Panc1 (cell line): ENCODE measurements around the gene RNF149. TPM values are rescaled to one million over a fixed set of nuclear protein-coding genes. Genes with fewer than 3 reads are reported as not detected.

Experiments used
- ATAC-seq: fragments of 200-7000 bp; cut with Tn5 transposase; 2 replicates; pipeline ENCODE4 v1.9.1; 2020; ENCODE audit warnings: mild to moderate bottlenecking, moderate library complexity
- BruUV-seq: library from RNA; stranded (reverse); fragments of 400-500 nt; replicated peaks from 2 replicates; lab custom pipeline; 2021; lab: Mats Ljungman, UMichigan
- CTCF ChIA-PET: fragments of 300-600 bp; sonication (Branson Sonifier 250); formaldehyde crosslinking; loops from one replicate; lab custom pipeline; 2022; ENCODE audit warnings: antibody characterized with exemption; lab: Charles Lee
- POLR2A ChIA-PET: fragments of 300-600 bp; sonication (Branson Sonifier 250); formaldehyde crosslinking; loops from one replicate; lab custom pipeline; 2022; ENCODE audit warnings: antibody characterized with exemption; lab: Charles Lee
- DNase-seq: peaks from one replicate; pipeline ENCODE4 v3.0.0-alpha.2; 2010; ENCODE audit warnings: low read depth, low spot score
- H3K27ac ChIP-seq: 2 replicates; pipeline ENCODE4 v1.5.1; 2011; ENCODE audit warnings: mild to moderate bottlenecking, low read length, inconsistent platforms
- H3K27me3 ChIP-seq: fragments of 200-500 bp; sonication (Bioruptor generic); 2 replicates; pipeline ENCODE4 v1.6.0; 2014; ENCODE audit warnings: low read length, inconsistent platforms; ENCODE audit not compliant: control insufficient read depth, insufficient read depth
- H3K36me3 ChIP-seq: fragments of 200-500 bp; sonication (Bioruptor generic); 2 replicates; pipeline ENCODE4 v1.5.1; 2014; ENCODE audit warnings: inconsistent platforms, mild to moderate bottlenecking, low read length, moderate library complexity; ENCODE audit not compliant: control insufficient read depth, insufficient read depth
- H3K4me1 ChIP-seq: 2 replicates; pipeline ENCODE4 v1.5.1; 2011; ENCODE audit warnings: inconsistent platforms, mild to moderate bottlenecking, low read length, moderate library complexity; ENCODE audit not compliant: control insufficient read depth, insufficient read depth
- H3K4me3 ChIP-seq, 2 experiments: 2 replicates each; pipeline ENCODE4 v1.5.1; 2011 to 2012; ENCODE audit warnings: low read depth in 2 of 2, low read length in 2 of 2, mild to moderate bottlenecking in 2 of 2, inconsistent platforms in 1 of 2, moderate library complexity in 1 of 2
- H3K9me3 ChIP-seq: fragments of 200-500 bp; sonication (Bioruptor generic); 2 replicates; pipeline ENCODE4 v1.5.1; 2014; ENCODE audit warnings: low read depth, mild to moderate bottlenecking, inconsistent platforms, low read length, moderate library complexity; ENCODE audit not compliant: control insufficient read depth, insufficient read depth
- POLR2AphosphoS5 ChIP-seq: IDR thresholded peaks from 2 replicates; pipeline ENCODE4 v1.6.1; 2012; ENCODE audit warnings: mild to moderate bottlenecking, low read depth, low read length, moderate library complexity
- REST ChIP-seq, 2 experiments: IDR thresholded peaks; 2 replicates each; pipeline ENCODE4 v1.6.1; 2011 to 2012; ENCODE audit warnings: low read depth in 2 of 2, control low read depth in 1 of 2, low read length in 1 of 2, mild to moderate bottlenecking in 1 of 2, moderate library complexity in 1 of 2; ENCODE audit not compliant: insufficient read depth in 1 of 2
- SIN3A ChIP-seq: IDR thresholded peaks from 2 replicates; pipeline ENCODE4 v1.6.1; 2012; ENCODE audit warnings: low read depth, mild to moderate bottlenecking, low read length, moderate library complexity, borderline replicate concordance; ENCODE audit not compliant: insufficient read depth
- TCF7L2 ChIP-seq: IDR thresholded peaks from 2 replicates; pipeline ENCODE4 v1.6.1; 2011; ENCODE audit warnings: mild to moderate bottlenecking, low read depth, low read length, inconsistent platforms
- in situ Hi-C: cut with HindIII; loops from 2 replicates; pipeline ENCODE4 v1.10.0; 2016; ENCODE audit warnings: low sequenced_read_pairs, low pct_unique_long_range_greater_than_20kb
- intact Hi-C: fragments of 100-400 bp; cut with micrococcal nuclease; formaldehyde crosslinking; loops from one replicate; pipeline ENCODE4 v1.10.0; 2022; ENCODE audit not compliant: unreplicated experiment
- total RNA-seq: library from RNA; stranded (reverse); gene quantifications from one replicate; pipeline ENCODE4 v1.2.1, GENCODE V29; 2021; ENCODE audit not compliant: unreplicated experiment
- TF ChIP-seq, protein P1 (sequence below): fragments of 450-650 bp; IDR thresholded peaks from 2 replicates; pipeline ENCODE4 v1.5.1; 2017; ENCODE audit warnings: mild to moderate bottlenecking

Gene RNF149
- total RNA-seq, 1 experiment from 2014 or later: 29.9 TPM

GRCh38 chr2:101351207-101351606 is 42.7 kb upstream of the RNF149 start:
- Histone ChIP-seq H3K27ac (no peak overlapping the region), H3K36me3 (no peaks in the 10 kb centered on the region), H3K4me1 (no peaks in the 10 kb centered on the region), H3K4me3 (no peak overlapping the region), H3K9me3 (no peaks in the 10 kb centered on the region), H3K27me3 (no peaks in the 10 kb centered on the region)
- ATAC-seq (no peak), DNase-seq (no peak)
- POLR2A ChIA-PET: no interaction called here
- CTCF ChIA-PET: interaction anchor here (0.7 kb wide), 1 partner anchor 9 kb away, joined by 4 read pairs; no protein-coding TSS in a partner anchor
- TF ChIP-seq TCF7L2 (no peak), POLR2AphosphoS5 (no peak), REST (IDR thresholded peaks at IDR 0.05; ENCODE audit: insufficient read depth in 1 of 2, low read depth in 2 of 2, low read length in 1 of 2) (no peak)
- TF ChIP-seq, protein P1, sequence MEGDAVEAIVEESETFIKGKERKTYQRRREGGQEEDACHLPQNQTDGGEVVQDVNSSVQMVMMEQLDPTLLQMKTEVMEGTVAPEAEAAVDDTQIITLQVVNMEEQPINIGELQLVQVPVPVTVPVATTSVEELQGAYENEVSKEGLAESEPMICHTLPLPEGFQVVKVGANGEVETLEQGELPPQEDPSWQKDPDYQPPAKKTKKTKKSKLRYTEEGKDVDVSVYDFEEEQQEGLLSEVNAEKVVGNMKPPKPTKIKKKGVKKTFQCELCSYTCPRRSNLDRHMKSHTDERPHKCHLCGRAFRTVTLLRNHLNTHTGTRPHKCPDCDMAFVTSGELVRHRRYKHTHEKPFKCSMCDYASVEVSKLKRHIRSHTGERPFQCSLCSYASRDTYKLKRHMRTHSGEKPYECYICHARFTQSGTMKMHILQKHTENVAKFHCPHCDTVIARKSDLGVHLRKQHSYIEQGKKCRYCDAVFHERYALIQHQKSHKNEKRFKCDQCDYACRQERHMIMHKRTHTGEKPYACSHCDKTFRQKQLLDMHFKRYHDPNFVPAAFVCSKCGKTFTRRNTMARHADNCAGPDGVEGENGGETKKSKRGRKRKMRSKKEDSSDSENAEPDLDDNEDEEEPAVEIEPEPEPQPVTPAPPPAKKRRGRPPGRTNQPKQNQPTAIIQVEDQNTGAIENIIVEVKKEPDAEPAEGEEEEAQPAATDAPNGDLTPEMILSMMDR: no peak
- in situ Hi-C loops: no loop called here
- intact Hi-C loops: no loop called here
- no TSS peak for BruUV-seq

- intact Hi-C loops: loop anchor here (5.0 kb wide), 1 partner anchor 37 kb away; the partner anchor contains the start of gene CREG2
- ATAC-seq: peak; percentile 53; the same call in 1 of the 2 replicates
- in situ Hi-C loops: no loop called here
Observed at GRCh38 chr2:101349893-101350662, 41.6 kb upstream of the RNF149 start.

More at GRCh38 chr2:101349893-101350662, 41.6 kb upstream of the RNF149 start:
- Histone ChIP-seq H3K27me3 (no peaks in the 10 kb centered on the region), H3K36me3 (no peaks in the 10 kb centered on the region), H3K4me1 (no peaks in the 10 kb centered on the region), H3K4me3 (no peak overlapping the region), H3K27ac (no peak overlapping the region), H3K9me3 (no peaks in the 10 kb centered on the region)
- no peak for TF ChIP-seq REST (IDR thresholded peaks at IDR 0.05; ENCODE audit: insufficient read depth in 1 of 2, low read depth in 2 of 2, low read length in 1 of 2)
- TF ChIP-seq, protein P1: no peak
- TF ChIP-seq POLR2AphosphoS5: no peak
- TF ChIP-seq TCF7L2: no peak
- TF ChIP-seq SIN3A: no peak
- DNase-seq: no peak
- no TSS peak for BruUV-seq
- ChIA-PET CTCF (interaction anchor here (0.6 to 1.5 kb wide), 3 partner anchors 8 to 404 kb away, joined by 3 read pairs; no protein-coding TSS in a partner anchor), POLR2A (interaction anchor here (0.6 kb wide), 1 partner anchor 125 kb away, joined by 8 read pairs; the partner anchor contains the start of gene RFX8)
